SK-N-MC (cell line): Measurements from ENCODE around the gene ZNF764.
"Not testable (repeated sequence)": the region's sequence is repeated elsewhere in the genome, so short reads cannot be mapped to it uniquely, and the experiment has no call there.

ENCODE experiments used
- DNase-seq: peaks from one replicate; pipeline ENCODE4 v3.0.0-alpha.2; 2011; ENCODE audit warnings: low read depth, low spot score
- H3K27ac ChIP-seq: fragments of 200-600 bp; sonication (generic); 2 replicates; pipeline ENCODE4 v1.5.1; 2016; ENCODE audit warnings: mixed run types
- H3K36me3 ChIP-seq: fragments of 200-600 bp; sonication (generic); 2 replicates; pipeline ENCODE4 v1.6.1; 2017; ENCODE audit warnings: antibody characterized with exemption, low read length, mixed read lengths; ENCODE audit not compliant: insufficient read depth
- H3K4me3 ChIP-seq: fragments of 200-600 bp; sonication (generic); 2 replicates; pipeline ENCODE4 v1.5.1; 2016
- H3K9ac ChIP-seq: fragments of 200-600 bp; sonication (generic); 2 replicates; pipeline ENCODE4 v1.8.0; 2017; ENCODE audit warnings: mixed run types, mixed read lengths; ENCODE audit not compliant: insufficient read length
- H3K9me3 ChIP-seq: fragments of 200-600 bp; sonication (generic); 2 replicates; pipeline ENCODE4 v1.6.1; 2017; ENCODE audit warnings: low read depth, mild to moderate bottlenecking, antibody characterized with exemption, low read length, moderate library complexity, mixed read lengths
- EZH2 ChIP-seq: fragments of 200-600 bp; sonication (generic); IDR thresholded peaks from one replicate; pipeline ENCODE4 v1.6.1; 2017; ENCODE audit warnings: antibody characterized with exemption
- FOXP2 ChIP-seq: optimal IDR thresholded peaks from 2 replicates; pipeline ENCODE3; 2011; ENCODE audit warnings: mild to moderate bottlenecking, moderate library complexity; ENCODE audit not compliant: insufficient read depth; ENCODE audit errors: extremely low read length, control extremely low read depth
- POLR2AphosphoS5 ChIP-seq: IDR thresholded peaks from 2 replicates; pipeline ENCODE4 v1.6.1; 2012; ENCODE audit warnings: mild to moderate bottlenecking, low read depth, low read length, borderline replicate concordance

ZNF764 gene

DNA sequence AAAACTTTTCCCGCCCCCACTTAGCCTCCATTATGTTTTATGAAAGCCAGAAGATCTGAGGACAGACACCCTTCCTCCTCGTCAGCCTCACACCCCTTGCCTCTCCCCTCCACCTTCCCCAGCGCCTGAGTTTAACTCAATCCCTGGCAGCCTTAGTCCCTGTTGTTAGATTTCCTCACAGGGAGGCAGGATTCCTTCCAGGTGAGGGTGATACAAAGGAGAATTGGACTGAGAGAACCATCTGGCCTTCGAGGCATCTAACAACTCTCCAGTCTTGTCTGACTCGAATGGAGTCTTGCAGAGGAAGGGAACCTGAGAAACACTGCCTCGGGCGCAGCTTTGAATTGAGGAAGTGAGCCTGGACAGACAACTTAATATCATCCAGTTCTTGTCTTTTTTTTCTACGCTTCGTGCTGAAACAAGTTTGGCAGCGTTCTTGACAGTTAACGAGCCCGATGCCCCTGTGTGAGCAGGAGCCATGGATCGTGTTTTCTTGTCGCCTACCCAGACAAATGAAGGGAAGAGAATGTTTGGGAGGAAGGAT is 30.5 kb downstream of the ZNF764 start:
- Histone ChIP-seq H3K36me3 (peaks cover 6% of the 10 kb centered on the region; the same call in 1 of the 2 replicates), H3K9me3 (no peaks in the 10 kb centered on the region), H3K27ac (peak overlapping the region; percentile 74), H3K4me3 (peak overlapping the region; percentile 95), H3K9ac (peak overlapping the region; percentile 58)
- TF ChIP-seq POLR2AphosphoS5 (no peak), FOXP2 (no peak), EZH2 (no peak)
- no peak for DNase-seq

- Histone ChIP-seq H3K36me3 (no peaks in the 10 kb centered on the region; the same call in 1 of the 2 replicates), H3K9me3 (no peaks in the 10 kb centered on the region), H3K4me3 (peak overlapping the region; percentile 95), H3K9ac (peak overlapping the region; percentile 91), H3K27ac (peak overlapping the region; percentile 88)
- no peak for DNase-seq
- TF ChIP-seq POLR2AphosphoS5, result peak; percentile 83
- no peak for TF ChIP-seq EZH2
Observed at GRCh38 chr16:30526823-30527634, 31.1 kb downstream of the ZNF764 start.

DNA sequence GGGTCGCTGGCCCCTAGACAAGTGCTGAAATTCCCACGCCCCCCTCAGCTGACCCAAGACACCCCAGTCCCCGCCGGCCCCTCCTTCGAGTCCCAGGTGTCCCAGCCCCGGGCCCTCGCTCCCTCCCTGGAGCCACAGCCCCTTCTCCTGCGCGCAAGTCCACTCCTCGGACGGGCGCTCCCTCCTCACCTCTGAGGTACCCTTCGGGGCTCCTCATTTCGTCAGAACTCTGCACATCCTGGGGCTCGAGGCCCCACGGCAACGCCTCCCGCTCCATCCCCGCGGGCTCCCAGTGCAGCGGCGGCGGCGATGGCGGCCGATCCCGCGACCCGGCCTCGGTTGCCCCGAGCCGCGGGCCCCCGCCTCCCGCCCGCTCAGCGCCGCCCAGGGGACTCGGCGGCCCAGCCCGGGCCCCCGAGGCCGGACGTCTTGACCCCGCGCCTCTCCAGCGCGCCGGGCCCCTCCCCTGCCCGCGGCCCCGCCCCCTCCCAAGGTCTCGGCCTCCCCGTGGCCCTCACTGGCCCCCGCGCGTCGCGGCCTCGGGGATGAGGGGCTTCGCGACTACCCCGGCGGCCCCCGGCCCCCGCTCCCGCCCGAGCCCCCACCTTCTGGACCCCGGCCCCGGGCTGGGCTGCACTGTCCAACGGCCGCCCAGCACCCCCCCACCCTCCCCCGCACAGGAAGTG is 31.9 kb downstream of the ZNF764 start, which contains the start of gene ZNF768:
TSS of gene ZNF768 (minus strand) at position 430 of the 686 bp plus-strand sequence. CDS start at position 277, 153 bp downstream.
- TF ChIP-seq FOXP2 (no peak), EZH2 (no peak)
- H3K27ac ChIP-seq, result peak within 1 kb of the TSS; percentile 88
- peak within 1 kb of the TSS; percentile 91 for H3K9ac ChIP-seq
- DNase-seq, result no peak
- peak within 1 kb of the TSS; percentile 95 for H3K4me3 ChIP-seq
- H3K9me3 ChIP-seq, result no peaks in the 10 kb centered on the region
- H3K36me3 ChIP-seq, result no peaks in the 10 kb centered on the region; the same call in 1 of the 2 replicates

- Histone ChIP-seq H3K27ac (no peak overlapping the region), H3K4me3 (peak overlapping the region; percentile 95), H3K9ac (peak overlapping the region; percentile 51), H3K9me3 (no peaks in the 10 kb centered on the region), H3K36me3 (no peaks in the 10 kb centered on the region)
- no peak for DNase-seq
- no peak for TF ChIP-seq EZH2
- no peak for TF ChIP-seq FOXP2
- TF ChIP-seq POLR2AphosphoS5, result no peak
Observed at GRCh38 chr16:30525844-30526136, 32.4 kb downstream of the ZNF764 start.

- no peak overlapping the region for H3K9ac ChIP-seq
- 0 out of 2 replicates have a peak overlapping the region, but pooled peaks have one; percentile 2 for H3K4me3 ChIP-seq
- no peak for DNase-seq
- no peak for TF ChIP-seq FOXP2
- no peak for TF ChIP-seq POLR2AphosphoS5
- no peak for TF ChIP-seq EZH2
- H3K36me3 ChIP-seq, result no peaks in the 10 kb centered on the region
- no peak overlapping the region for H3K27ac ChIP-seq
- no peaks in the 10 kb centered on the region for H3K9me3 ChIP-seq
Observed at GRCh38 chr16:30524575-30525568, 33.3 kb downstream of the ZNF764 start.

GRCh38 chr16:30523768-30524574 is 34.2 kb downstream of the ZNF764 start:
- no peaks in the 10 kb centered on the region for H3K9me3 ChIP-seq
- no peak for DNase-seq
- H3K36me3 ChIP-seq, result no peaks in the 10 kb centered on the region
- no peak overlapping the region for H3K9ac ChIP-seq
- H3K27ac ChIP-seq, result peak overlapping the region; percentile 37; the same call in 1 of the 2 replicates
- TF ChIP-seq POLR2AphosphoS5, result peak; percentile 38; the same call in 1 of the 2 replicates
- TF ChIP-seq EZH2, result no peak
- 0 out of 2 replicates have a peak overlapping the region, but pooled peaks have one; percentile 2 for H3K4me3 ChIP-seq

DNA sequence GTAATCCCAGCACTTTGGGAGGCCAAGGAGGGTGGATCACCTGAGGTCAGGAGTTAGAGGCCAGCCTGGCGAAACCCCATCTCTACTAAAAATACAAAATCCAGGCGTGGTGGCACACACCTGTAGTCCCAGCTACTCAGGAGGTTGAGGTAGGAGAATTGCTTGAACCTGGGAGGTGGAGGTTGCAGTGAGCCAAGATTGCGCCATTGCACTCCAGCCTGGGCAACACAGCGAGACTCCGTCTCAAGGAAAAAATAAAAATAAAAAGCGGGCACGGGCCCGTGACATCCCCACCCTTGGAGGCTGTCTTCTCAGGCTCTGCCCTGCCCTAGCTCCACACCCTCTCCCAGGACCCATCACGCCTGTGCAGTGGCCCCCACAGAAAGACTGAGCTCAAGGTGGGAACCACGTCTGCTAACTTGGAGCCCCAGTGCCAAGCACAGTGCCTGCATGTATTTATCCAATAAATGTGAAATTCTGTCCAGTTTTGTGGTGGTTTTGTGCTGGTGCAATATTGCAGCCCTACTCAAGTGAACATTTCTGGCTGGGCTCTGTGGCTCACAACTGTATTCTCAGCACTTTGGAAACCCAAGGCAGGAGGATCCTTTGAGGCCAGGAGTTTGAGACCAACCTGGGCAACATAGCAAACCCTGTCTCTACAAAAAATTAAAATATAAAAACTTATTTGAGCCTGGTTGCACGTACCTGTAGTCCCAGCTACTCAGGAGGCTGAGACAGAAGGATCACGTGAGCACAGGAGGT is 35.3 kb downstream of the ZNF764 start:
- H3K36me3 ChIP-seq, H3K9ac ChIP-seq, DNase-seq, H3K4me3 ChIP-seq, H3K9me3 ChIP-seq, H3K27ac ChIP-seq: not testable (repeated sequence)
